HEK293T (cell line): Measurements from ENCODE around the gene CCT5.

ENCODE experiments used
- FOXK2 ChIP-seq: fragments of 450-650 bp; IDR thresholded peaks from 2 replicates; pipeline ENCODE4 v1.6.1; 2016; ENCODE audit warnings: mild to moderate bottlenecking
- FOXM1 ChIP-seq: fragments of 450-650 bp; IDR thresholded peaks from 2 replicates; pipeline ENCODE4 v1.6.1; 2017; ENCODE audit warnings: mild to moderate bottlenecking, borderline replicate concordance
- PKNOX1 ChIP-seq: fragments of 450-650 bp; IDR thresholded peaks from 2 replicates; pipeline ENCODE4 v1.6.1; 2016
- SP1 ChIP-seq: fragments of 450-650 bp; IDR thresholded peaks from 2 replicates; pipeline ENCODE4 v1.6.1; 2017
- SUZ12 ChIP-seq: fragments of 450-650 bp; IDR thresholded peaks from 2 replicates; pipeline ENCODE4 v1.6.1; 2016; ENCODE audit warnings: mild to moderate bottlenecking
- ZNF384 ChIP-seq: fragments of 450-650 bp; IDR thresholded peaks from 2 replicates; pipeline ENCODE4 v1.6.1; 2016

GRCh38 chr5:10233011-10233410 is 17.1 kb upstream of the CCT5 start:
- no peak for TF ChIP-seq FOXK2
- TF ChIP-seq PKNOX1: no peak
- no peak for TF ChIP-seq FOXM1
- no peak for TF ChIP-seq ZNF384
- no peak for TF ChIP-seq SP1
- TF ChIP-seq SUZ12: no peak
